ENCODE results near the gene LTBP1.
"Not testable (repeated sequence)": the region's sequence is repeated elsewhere in the genome, so short reads cannot be mapped to it uniquely, and the experiment has no call there.

GRCh38 chr2:32919901-32920300, 26.9 kb upstream of the LTBP1 start:
- TF ChIP-seq CTCF, POLR2A, POLR2AphosphoS5 (IDR thresholded peaks at IDR 0.05): not testable (repeated sequence)

All from breast epithelium (tissue), 3 donors.